Liver (tissue), 2 donors: ENCODE results near the gene NABP2.
A peak's percentile ranks its signal among the peaks of the same experiment; 100 is the strongest.

Experiments
- CTCF ChIP-seq: fragments of 150-350 bp; IDR thresholded peaks from 2 replicates; pipeline ENCODE4 v1.5.1; 2017; ENCODE audit warnings: improper control_type of control experiment, low read depth, low read length; ENCODE audit not compliant: missing input control
- REST ChIP-seq: IDR thresholded peaks from 2 replicates; pipeline ENCODE4 v1.6.1; 2016; ENCODE audit warnings: antibody characterized with exemption, mild to moderate bottlenecking
- YY1 ChIP-seq: IDR thresholded peaks from 2 replicates; pipeline ENCODE4 v1.6.1; 2016; ENCODE audit warnings: antibody characterized with exemption, mild to moderate bottlenecking
- donor health status: healthy.

- no peak for TF ChIP-seq CTCF
- TF ChIP-seq REST: no peak
- TF ChIP-seq YY1: peak; percentile 35
Measured at GRCh38 chr12:56258820-56259183, 34.7 kb downstream of the NABP2 start.
